Upper lobe of right lung (tissue), 1 donor: Measurements from ENCODE around the gene NOTCH2. TPM values are rescaled to one million over a fixed set of nuclear protein-coding genes. Genes with fewer than 3 reads are reported as not detected.
"Not testable (repeated sequence)": the region's sequence is repeated elsewhere in the genome, so short reads cannot be mapped to it uniquely, and the experiment has no call there.

Source experiments
- ATAC-seq: fragments of 200-7000 bp; cut with Tn5 transposase; one replicate; pipeline ENCODE4 v1.9.1; 2020; ENCODE audit warnings: mild to moderate bottlenecking, moderate library complexity
- DNase-seq: peaks from one replicate; pipeline ENCODE4 v3.0.0-alpha.2; 2020
- H3K27ac ChIP-seq: fragments of 200-600 bp; one replicate; pipeline ENCODE4 v1.8.0; 2022
- H3K27me3 ChIP-seq: fragments of 200-600 bp; one replicate; pipeline ENCODE4 v1.8.0; 2022; ENCODE audit warnings: mild to moderate bottlenecking
- H3K36me3 ChIP-seq: fragments of 200-600 bp; one replicate; pipeline ENCODE4 v1.8.0; 2022
- H3K4me1 ChIP-seq: fragments of 200-600 bp; one replicate; pipeline ENCODE4 v1.8.0; 2022
- H3K4me3 ChIP-seq: fragments of 200-600 bp; one replicate; pipeline ENCODE4 v1.8.0; 2022; ENCODE audit warnings: mild to moderate bottlenecking
- H3K9me3 ChIP-seq: fragments of 200-600 bp; one replicate; pipeline ENCODE4 v1.8.0; 2022
- intact Hi-C: fragments of 100-400 bp; cut with DNase I; formaldehyde crosslinking; loops from one replicate; pipeline ENCODE4 v1.11.0; 2022
- total RNA-seq: library from RNA; stranded (reverse); fragmentation: NEBNext Ultra II Directional; extraction: Animal tissue kit (Norgen Biotek cat#: 25700); gene quantifications from one replicate; pipeline ENCODE4 v1.2.1, GENCODE V29; 2021
- TF ChIP-seq, protein P1 (sequence below): fragments of 200-600 bp; IDR thresholded peaks from one replicate; pipeline ENCODE4 v1.8.0; 2022; ENCODE audit warnings: antibody characterized with exemption
- donor health status: DM: no; HTN: yes; CAD: no; lungs with severe emphysema.

Gene NOTCH2
- total RNA-seq, 1 donor from 2014 or later = 97.3 TPM

DNA sequence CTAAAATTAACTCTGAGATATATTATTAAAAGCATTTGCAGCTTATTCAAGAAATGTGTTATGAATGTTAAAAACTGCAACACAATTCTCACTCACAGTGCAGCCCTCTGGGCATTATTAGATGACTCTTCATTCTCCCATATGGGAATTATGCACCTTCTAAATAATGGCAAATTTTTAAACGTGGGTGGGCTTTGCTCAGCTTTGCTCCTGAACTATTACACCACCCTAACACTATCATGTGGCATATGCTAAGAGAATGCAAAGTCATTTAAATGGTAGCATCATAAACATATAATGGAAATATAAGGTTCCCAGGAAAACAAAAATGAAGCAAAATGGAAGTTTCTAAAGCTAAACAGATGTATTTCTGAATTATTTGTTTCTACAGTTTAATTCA, 61.6 kb downstream of the NOTCH2 start:
- H3K9me3 ChIP-seq, H3K27ac ChIP-seq, H3K27me3 ChIP-seq, ATAC-seq, DNase-seq, intact Hi-C loops, H3K4me3 ChIP-seq, H3K4me1 ChIP-seq, H3K36me3 ChIP-seq: not testable (repeated sequence)

DNA sequence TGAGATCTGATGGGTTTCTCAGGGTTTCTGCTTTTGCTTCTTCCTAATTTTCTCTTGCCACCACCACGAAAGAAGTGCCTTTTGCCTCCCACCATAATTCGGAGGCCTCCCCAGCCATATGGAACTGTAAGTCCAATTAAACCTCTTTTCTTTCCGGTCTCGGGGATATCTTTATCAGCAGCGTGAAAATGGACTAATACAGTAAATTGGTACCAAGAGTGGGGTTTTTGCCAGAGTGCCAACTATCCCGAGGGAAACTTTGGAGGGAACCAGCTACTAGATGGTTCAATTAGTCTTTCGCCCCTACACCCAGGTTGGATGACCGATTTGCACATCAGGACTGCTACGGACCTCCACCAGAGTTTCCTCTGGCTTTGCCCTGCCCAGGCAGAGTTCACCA, 68.4 kb downstream of the NOTCH2 start:
- DNase-seq, H3K27ac ChIP-seq, intact Hi-C loops, H3K4me1 ChIP-seq, H3K27me3 ChIP-seq, ATAC-seq, H3K9me3 ChIP-seq, H3K4me3 ChIP-seq, H3K36me3 ChIP-seq: not testable (repeated sequence)

DNA sequence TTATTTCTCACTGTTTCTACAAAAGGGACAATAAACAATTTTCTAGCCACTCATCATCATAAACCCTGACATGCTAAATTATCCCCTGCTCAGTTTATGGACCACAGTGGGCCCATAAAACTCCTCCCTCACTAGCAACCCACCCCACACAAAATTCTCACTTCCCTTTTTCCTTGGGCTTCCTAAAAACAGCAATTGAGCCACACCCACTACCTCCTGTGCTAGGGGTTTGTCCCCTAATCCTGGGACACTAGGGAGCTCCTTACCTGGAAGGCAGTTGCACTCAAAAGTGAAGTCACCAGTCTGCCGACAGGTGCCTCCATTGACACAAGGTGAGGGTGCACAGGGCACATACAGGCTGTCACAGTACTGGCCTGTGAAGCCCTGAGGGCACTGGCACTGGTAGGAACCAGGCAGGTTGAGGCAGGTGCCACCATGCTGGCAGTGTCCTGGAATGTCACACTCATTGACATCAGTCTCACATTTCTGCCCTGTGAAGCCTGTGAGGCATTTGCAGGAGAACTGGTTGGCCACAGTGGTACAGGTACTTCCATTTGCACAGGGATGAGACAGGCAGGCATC, 72.6 kb downstream of the NOTCH2 start:
- ATAC-seq, H3K4me1 ChIP-seq, H3K4me3 ChIP-seq, H3K9me3 ChIP-seq, intact Hi-C loops, H3K36me3 ChIP-seq, H3K27me3 ChIP-seq, H3K27ac ChIP-seq, DNase-seq: not testable (repeated sequence)

DNA sequence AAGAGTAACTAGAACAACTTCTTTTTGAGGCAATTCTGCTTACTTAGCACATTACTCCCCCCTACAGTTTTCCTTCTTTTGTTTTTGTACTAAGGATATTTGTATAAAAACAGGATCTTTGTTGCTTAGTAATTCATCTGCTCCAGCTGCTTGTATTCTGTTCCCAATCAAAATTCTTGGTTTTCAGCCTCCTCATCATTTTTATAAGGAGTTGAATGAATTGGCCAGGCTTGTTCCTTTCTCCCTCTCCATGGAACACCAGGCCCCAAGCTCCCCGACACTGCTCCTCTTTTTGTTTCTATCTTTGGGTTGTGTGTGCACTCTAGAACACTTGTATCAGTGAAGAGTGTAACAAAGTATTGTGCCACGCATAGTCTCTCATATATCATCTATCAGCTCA, 73.5 kb downstream of the NOTCH2 start:
- H3K4me3 ChIP-seq, intact Hi-C loops, H3K27ac ChIP-seq, DNase-seq, ATAC-seq, H3K4me1 ChIP-seq, H3K27me3 ChIP-seq, H3K9me3 ChIP-seq, H3K36me3 ChIP-seq: not testable (repeated sequence)

DNA sequence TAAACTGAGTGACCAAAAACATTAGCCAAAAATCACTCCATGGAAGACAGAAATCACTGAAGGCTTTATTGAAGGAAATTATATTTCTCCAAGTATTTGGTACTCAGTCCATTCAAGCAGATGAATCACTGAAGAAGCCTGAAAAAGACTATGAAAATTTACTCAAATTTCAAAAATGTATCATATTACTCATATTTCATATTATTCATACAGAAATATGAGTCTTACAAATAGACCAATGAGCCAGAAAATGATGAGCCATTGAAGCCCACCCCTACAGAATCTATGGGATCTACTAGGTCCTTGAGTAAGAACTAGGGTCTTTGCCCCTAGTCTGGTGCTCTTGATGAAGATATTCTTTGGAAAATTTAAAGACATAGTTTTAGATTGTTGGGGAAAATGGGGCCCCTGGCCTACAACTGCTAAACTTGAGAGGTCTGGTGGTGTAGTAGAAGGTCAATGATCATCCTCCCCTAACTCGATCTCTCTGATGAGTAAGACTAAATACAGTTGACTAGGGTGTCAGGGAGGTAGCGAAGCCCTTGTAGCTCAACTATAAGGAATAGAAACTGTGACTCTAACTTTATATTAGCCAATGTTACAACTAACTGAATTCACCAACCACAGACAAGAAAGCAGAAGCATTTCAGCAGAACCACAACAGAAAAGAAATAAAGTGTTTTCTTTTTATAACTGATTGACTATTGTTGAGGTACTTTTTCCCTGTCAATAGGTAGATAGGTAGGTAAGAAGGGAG, 81.0 kb downstream of the NOTCH2 start:
- H3K27ac ChIP-seq = peak overlapping the region; percentile 27
- TF ChIP-seq, protein P1, sequence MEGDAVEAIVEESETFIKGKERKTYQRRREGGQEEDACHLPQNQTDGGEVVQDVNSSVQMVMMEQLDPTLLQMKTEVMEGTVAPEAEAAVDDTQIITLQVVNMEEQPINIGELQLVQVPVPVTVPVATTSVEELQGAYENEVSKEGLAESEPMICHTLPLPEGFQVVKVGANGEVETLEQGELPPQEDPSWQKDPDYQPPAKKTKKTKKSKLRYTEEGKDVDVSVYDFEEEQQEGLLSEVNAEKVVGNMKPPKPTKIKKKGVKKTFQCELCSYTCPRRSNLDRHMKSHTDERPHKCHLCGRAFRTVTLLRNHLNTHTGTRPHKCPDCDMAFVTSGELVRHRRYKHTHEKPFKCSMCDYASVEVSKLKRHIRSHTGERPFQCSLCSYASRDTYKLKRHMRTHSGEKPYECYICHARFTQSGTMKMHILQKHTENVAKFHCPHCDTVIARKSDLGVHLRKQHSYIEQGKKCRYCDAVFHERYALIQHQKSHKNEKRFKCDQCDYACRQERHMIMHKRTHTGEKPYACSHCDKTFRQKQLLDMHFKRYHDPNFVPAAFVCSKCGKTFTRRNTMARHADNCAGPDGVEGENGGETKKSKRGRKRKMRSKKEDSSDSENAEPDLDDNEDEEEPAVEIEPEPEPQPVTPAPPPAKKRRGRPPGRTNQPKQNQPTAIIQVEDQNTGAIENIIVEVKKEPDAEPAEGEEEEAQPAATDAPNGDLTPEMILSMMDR = no peak
- peaks cover 18% of the 10 kb centered on the region for H3K4me1 ChIP-seq
- ATAC-seq (peak; percentile 80), DNase-seq (no peak)
- no peaks in the 10 kb centered on the region for H3K27me3 ChIP-seq
- intact Hi-C loops = no loop called here
- peaks cover 11% of the 10 kb centered on the region for H3K36me3 ChIP-seq
- H3K9me3 ChIP-seq = no peaks in the 10 kb centered on the region
- no peak overlapping the region for H3K4me3 ChIP-seq

DNA sequence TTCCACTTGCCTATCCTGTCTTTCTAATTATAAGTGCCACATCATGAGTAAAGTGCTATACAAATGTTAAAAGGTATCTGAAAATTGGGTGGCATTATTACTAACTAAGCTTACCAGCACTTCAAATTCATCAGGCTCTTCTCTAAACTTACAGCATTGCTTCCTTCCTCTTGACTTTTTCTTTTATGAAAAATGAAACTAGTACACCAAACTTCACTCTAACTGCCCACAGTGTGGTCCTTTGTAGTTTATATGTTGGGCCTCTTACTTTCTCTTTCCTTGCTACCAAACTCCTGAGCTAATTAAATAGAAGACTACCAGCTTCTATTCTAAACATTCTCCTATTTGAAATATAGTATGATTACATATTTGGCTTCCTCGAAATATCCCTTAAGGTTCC, 81.8 kb downstream of the NOTCH2 start:
- Histone ChIP-seq H3K27me3 (no peaks in the 10 kb centered on the region), H3K36me3 (peaks cover 11% of the 10 kb centered on the region), H3K4me1 (peaks cover 18% of the 10 kb centered on the region), H3K27ac (peak overlapping the region; percentile 30), H3K4me3 (no peak overlapping the region), H3K9me3 (no peaks in the 10 kb centered on the region)
- DNase-seq (no peak), ATAC-seq (no peak)
- intact Hi-C loops = no loop called here
- TF ChIP-seq, protein P1 = no peak

DNA sequence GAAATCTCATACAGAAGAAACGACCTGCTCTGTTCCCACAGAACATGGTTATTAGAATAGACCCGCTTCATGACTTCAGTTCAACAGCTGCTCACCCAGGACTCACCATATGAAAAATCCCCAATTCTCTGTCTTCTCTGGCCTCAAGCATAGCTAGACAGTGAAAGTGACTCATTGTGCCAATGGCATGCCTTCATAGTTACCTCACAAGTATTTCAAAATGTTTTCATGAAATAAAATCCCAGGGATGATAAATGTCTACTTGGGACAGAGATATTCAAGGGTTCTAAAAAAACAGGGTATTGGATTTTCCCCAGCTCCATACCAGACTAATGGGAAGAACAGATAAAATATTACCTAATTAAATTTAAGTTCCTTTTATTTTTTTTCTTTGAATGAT, 82.3 kb downstream of the NOTCH2 start:
- intact Hi-C loops = no loop called here
- no peak overlapping the region for H3K4me3 ChIP-seq
- ATAC-seq (peak; percentile 40), DNase-seq (no peak)
- no peaks in the 10 kb centered on the region for H3K27me3 ChIP-seq
- H3K4me1 ChIP-seq = peaks cover 18% of the 10 kb centered on the region
- TF ChIP-seq, protein P1 = no peak
- H3K27ac ChIP-seq = peak overlapping the region; percentile 30
- peaks cover 11% of the 10 kb centered on the region for H3K36me3 ChIP-seq
- no peaks in the 10 kb centered on the region for H3K9me3 ChIP-seq
